Osteocyte (in vitro differentiated cells): ENCODE results near the gene LYZL1. TPM values are rescaled to one million over a fixed set of nuclear protein-coding genes. Genes with fewer than 3 reads are reported as not detected.

ENCODE experiments used
- DNase-seq: peaks from one replicate; pipeline ENCODE4 v3.0.0; 2021; ENCODE audit warnings: mixed read lengths; ENCODE audit not compliant: unreplicated experiment; ENCODE audit errors: extremely low spot score
- H3K27ac Mint-ChIP-seq: one replicate; pipeline ENCODE4 v1.8.0; 2021; ENCODE audit warnings: mild to moderate bottlenecking, mixed read lengths; ENCODE audit not compliant: unreplicated experiment
- H3K27me3 Mint-ChIP-seq: one replicate; pipeline ENCODE4 v1.8.0; 2021; ENCODE audit warnings: mixed read lengths; ENCODE audit not compliant: unreplicated experiment
- H3K36me3 Mint-ChIP-seq: one replicate; pipeline ENCODE4 v1.8.0; 2021; ENCODE audit warnings: mixed read lengths; ENCODE audit not compliant: unreplicated experiment
- H3K4me1 Mint-ChIP-seq: one replicate; pipeline ENCODE4 v1.8.0; 2021; ENCODE audit warnings: mixed read lengths; ENCODE audit not compliant: unreplicated experiment
- H3K4me3 Mint-ChIP-seq: one replicate; pipeline ENCODE4 v1.8.0; 2021; ENCODE audit warnings: mild to moderate bottlenecking, moderate library complexity, mixed read lengths; ENCODE audit not compliant: unreplicated experiment
- H3K9me3 Mint-ChIP-seq: one replicate; pipeline ENCODE4 v1.8.0; 2021; ENCODE audit warnings: mixed read lengths; ENCODE audit not compliant: unreplicated experiment
- CTCF ChIP-seq: fragments of 200-600 bp; sonication (generic); IDR thresholded peaks from 2 replicates; pipeline ENCODE4 v1.5.0; 2021; ENCODE audit warnings: antibody characterized with exemption, mild to moderate bottlenecking, moderate library complexity
- total RNA-seq: library from RNA; stranded (reverse); gene quantifications from 2 replicates; pipeline ENCODE4 v1.2.1, GENCODE V29; 2021

Gene LYZL1
- total RNA-seq, 1 donor from 2014 or later = not detected

DNA sequence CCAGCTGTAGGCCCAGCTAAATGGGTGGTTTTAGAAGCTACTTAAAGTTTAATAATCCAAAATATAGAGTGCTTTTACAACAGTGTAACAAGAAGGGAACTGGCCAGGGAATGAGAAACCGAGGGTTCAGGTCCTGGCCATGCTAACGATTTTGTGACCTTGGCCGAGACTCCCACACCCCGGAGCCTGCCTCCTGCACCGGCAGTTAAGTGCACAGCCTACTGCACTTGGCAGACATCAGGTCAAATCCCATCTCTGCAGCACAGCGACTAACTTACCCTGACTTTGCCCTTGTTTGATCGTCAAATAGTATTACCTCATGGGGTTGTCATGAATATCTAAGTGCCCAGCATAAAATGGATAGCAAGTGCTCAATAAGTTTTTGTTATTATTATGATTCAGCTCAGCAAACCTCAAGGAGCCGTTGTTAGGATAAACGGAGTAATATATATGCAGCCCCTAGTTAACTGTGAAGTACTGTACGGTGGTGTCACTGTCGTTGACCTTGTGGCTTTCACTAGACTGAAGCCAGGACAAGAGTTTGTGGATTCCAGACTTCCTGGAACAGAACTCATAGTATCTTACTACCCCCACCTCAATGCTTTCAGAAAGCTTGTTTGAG, 35.5 kb downstream of the LYZL1 start:
- DNase-seq = no peak
- no peak overlapping the region for H3K27ac Mint-ChIP-seq

GRCh38 chr10:29326299-29326698, 37.4 kb downstream of the LYZL1 start:
- H3K9me3 Mint-ChIP-seq = no peaks in the 10 kb centered on the region
- H3K4me3 Mint-ChIP-seq = no peak overlapping the region
- H3K36me3 Mint-ChIP-seq = no peaks in the 10 kb centered on the region
- DNase-seq = no peak
- H3K27ac Mint-ChIP-seq = no peak overlapping the region
- peaks cover 49% of the 10 kb centered on the region for H3K27me3 Mint-ChIP-seq
- H3K4me1 Mint-ChIP-seq = peaks cover 7% of the 10 kb centered on the region
- no peak for TF ChIP-seq CTCF

More for the DNA sequence above, 35.5 kb downstream of the LYZL1 start:
- Mint-ChIP-seq H3K36me3 (no peaks in the 10 kb centered on the region), H3K27me3 (peaks cover 58% of the 10 kb centered on the region), H3K4me3 (no peak overlapping the region), H3K4me1 (peaks cover 7% of the 10 kb centered on the region), H3K9me3 (no peaks in the 10 kb centered on the region)
- no peak for TF ChIP-seq CTCF

DNA sequence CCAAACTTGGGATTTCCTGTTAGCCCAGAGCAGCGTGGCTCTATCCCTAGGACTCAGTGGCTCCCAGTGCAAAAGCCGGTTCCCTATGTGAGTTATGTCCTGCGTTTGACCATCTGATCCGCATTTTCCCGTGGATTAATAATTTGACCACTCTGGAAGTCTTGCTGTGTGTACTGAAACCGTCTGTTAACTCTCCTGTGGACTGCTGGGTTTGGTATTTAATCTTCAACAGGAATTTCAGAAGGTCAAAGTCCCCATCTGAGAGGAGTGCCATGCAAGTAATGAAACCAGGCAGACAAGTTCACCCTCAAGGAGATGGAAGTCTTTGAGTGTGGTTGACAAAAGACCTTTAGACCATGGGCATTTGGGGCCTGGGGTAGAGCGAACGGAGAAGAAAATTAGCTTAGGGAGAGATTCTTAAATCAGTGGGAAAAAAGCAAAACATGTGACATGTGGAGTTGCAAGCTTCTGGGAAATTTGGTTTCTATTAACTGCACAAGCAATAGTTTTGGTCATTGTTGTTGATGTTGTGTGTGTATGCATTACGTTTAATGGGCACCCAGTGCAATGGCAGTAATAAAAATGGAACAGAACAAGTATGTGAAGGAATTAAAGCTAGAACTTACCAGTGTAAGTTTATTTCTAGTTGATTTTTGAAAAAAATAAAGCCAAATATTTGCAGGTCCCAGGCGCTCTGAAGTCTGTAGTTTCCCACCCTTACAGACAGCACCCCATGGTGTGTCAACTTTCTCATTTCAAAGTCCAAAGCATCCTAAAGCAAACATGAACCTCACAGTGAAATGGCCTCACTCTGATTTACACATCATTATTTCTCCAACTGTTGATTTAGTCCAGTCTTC, 38.2 kb downstream of the LYZL1 start:
- H3K27ac Mint-ChIP-seq = no peak overlapping the region
- no peak for TF ChIP-seq CTCF

GRCh38 chr10:29327746-29328102, 38.9 kb downstream of the LYZL1 start:
- TF ChIP-seq CTCF = no peak
- DNase-seq = no peak
- Mint-ChIP-seq H3K36me3 (no peaks in the 10 kb centered on the region), H3K4me3 (no peak overlapping the region), H3K4me1 (peaks cover 7% of the 10 kb centered on the region), H3K9me3 (no peaks in the 10 kb centered on the region), H3K27ac (no peak overlapping the region), H3K27me3 (peaks cover 52% of the 10 kb centered on the region)

More for the DNA sequence above, 38.2 kb downstream of the LYZL1 start:
- H3K9me3 Mint-ChIP-seq = no peaks in the 10 kb centered on the region
- peaks cover 7% of the 10 kb centered on the region for H3K4me1 Mint-ChIP-seq
- H3K36me3 Mint-ChIP-seq = no peaks in the 10 kb centered on the region
- no peak overlapping the region for H3K4me3 Mint-ChIP-seq
- no peak for DNase-seq
- peaks cover 46% of the 10 kb centered on the region for H3K27me3 Mint-ChIP-seq

GRCh38 chr10:29328983-29329382, 40.1 kb downstream of the LYZL1 start:
- no peak overlapping the region for H3K27ac Mint-ChIP-seq
- H3K4me1 Mint-ChIP-seq = peaks cover 7% of the 10 kb centered on the region
- H3K27me3 Mint-ChIP-seq = peaks cover 51% of the 10 kb centered on the region
- no peaks in the 10 kb centered on the region for H3K36me3 Mint-ChIP-seq
- TF ChIP-seq CTCF = no peak
- no peaks in the 10 kb centered on the region for H3K9me3 Mint-ChIP-seq
- no peak overlapping the region for H3K4me3 Mint-ChIP-seq
- no peak for DNase-seq
